GM21367 (cell line): ENCODE results near the gene SCAMP4.

Source experiments
- ATAC-seq: cut with Tn5 transposase; IDR thresholded peaks from one replicate; pipeline ENCODE4 v1.9.1; 2021; ENCODE audit not compliant: unreplicated experiment

SCAMP4 gene

GRCh38 chr19:1935484-1936208 is 30.4 kb downstream of the SCAMP4 start:
- no peak for ATAC-seq

GRCh38 chr19:1936430-1936829 is 31.2 kb downstream of the SCAMP4 start:
- no peak for ATAC-seq

- ATAC-seq: no peak
Observed at GRCh38 chr19:1936916-1937610, 31.9 kb downstream of the SCAMP4 start.

GRCh38 chr19:1938071-1938470 is 32.9 kb downstream of the SCAMP4 start:
- ATAC-seq: no peak

- ATAC-seq: no peak
Observed at GRCh38 chr19:1941146-1942077, 36.2 kb downstream of the SCAMP4 start, which contains the start of gene CSNK1G2. TSS of gene CSNK1G2 (plus strand) at chr19:1941172. CDS start at chr19:1969773, 28,601 bp downstream.

GRCh38 chr19:1942078-1942933 is 37.1 kb downstream of the SCAMP4 start:
- no peak for ATAC-seq

GRCh38 chr19:1942934-1943555 is 37.8 kb downstream of the SCAMP4 start:
- ATAC-seq: no peak

- ATAC-seq: no peak
Observed at GRCh38 chr19:1943661-1944087, 38.5 kb downstream of the SCAMP4 start.

- no peak for ATAC-seq
Observed at GRCh38 chr19:1944088-1944915, 39.1 kb downstream of the SCAMP4 start.

GRCh38 chr19:1944916-1945561 is 39.8 kb downstream of the SCAMP4 start:
- ATAC-seq: no peak

GRCh38 chr19:1945899-1946298 is 40.7 kb downstream of the SCAMP4 start:
- ATAC-seq: no peak

GRCh38 chr19:1947651-1948209 is 42.5 kb downstream of the SCAMP4 start:
- no peak for ATAC-seq

- no peak for ATAC-seq
Observed at GRCh38 chr19:1949304-1950101, 44.3 kb downstream of the SCAMP4 start.

GRCh38 chr19:1950640-1951039 is 45.4 kb downstream of the SCAMP4 start:
- no peak for ATAC-seq

GRCh38 chr19:1952635-1953034 is 47.4 kb downstream of the SCAMP4 start:
- no peak for ATAC-seq

- ATAC-seq: no peak
Observed at GRCh38 chr19:1953037-1953436, 47.8 kb downstream of the SCAMP4 start.

GRCh38 chr19:1953441-1954094 is 48.4 kb downstream of the SCAMP4 start:
- ATAC-seq: no peak
